Endothelial cell of umbilical vein (primary cell): ENCODE results near the gene ADARB2. TPM values are rescaled to one million over a fixed set of nuclear protein-coding genes. Genes with fewer than 3 reads are reported as not detected.

Source experiments
- BruUV-seq: library from RNA; stranded (reverse); fragments of 400-500 nt; replicated peaks from 2 replicates; lab custom pipeline; 2021; lab: Mats Ljungman, UMichigan
- CTCF ChIA-PET: fragments of 300-600, 350-600 bp; sonication (Branson Sonifier 250); formaldehyde crosslinking; loops from one replicate; lab custom pipeline; 2021; ENCODE audit warnings: antibody characterized with exemption, inconsistent platforms; lab: Charles Lee
- POLR2A ChIA-PET: fragments of 300-600, 350-600 bp; sonication (Branson Sonifier 250); formaldehyde crosslinking; loops from one replicate; lab custom pipeline; 2021; ENCODE audit warnings: antibody characterized with exemption, inconsistent platforms; lab: Charles Lee
- DNase-seq: peaks from one replicate; pipeline ENCODE4 v3.0.0-alpha.2; 2011; ENCODE audit warnings: low read depth, low spot score
- FAIRE-seq: peaks from 2 replicates; lab custom pipeline; 2011; peaks lifted over from hg19 to GRCh38; lab: Jason Lieb, UNC
- H2AFZ ChIP-seq: 2 replicates; pipeline ENCODE4 v1.6.0; 2012; ENCODE audit warnings: low read depth, low read length, control low read depth, inconsistent platforms
- H3K27ac ChIP-seq: 2 replicates; pipeline ENCODE4 v1.5.1; 2011; ENCODE audit warnings: low read depth, mild to moderate bottlenecking, control low read depth, low read length, moderate library complexity; ENCODE audit not compliant: insufficient read depth
- H3K27me3 ChIP-seq, 2 experiments: 2 replicates each; pipeline versions ENCODE4 v1.6.0 to v1.6.1; 2011; ENCODE audit warnings: low read length in 2 of 2, mixed read lengths in 1 of 2; ENCODE audit not compliant: control insufficient read depth in 2 of 2, insufficient read depth in 2 of 2
- H3K36me3 ChIP-seq, 2 experiments: 2 replicates in 1 of 2; 3 replicates in 1 of 2; pipeline ENCODE4 v1.5.1; 2011; ENCODE audit warnings: low read length in 2 of 2, mild to moderate bottlenecking in 1 of 2, moderate library complexity in 1 of 2; ENCODE audit not compliant: control insufficient read depth in 2 of 2, insufficient read depth in 2 of 2; ENCODE audit errors: extremely low read depth in 1 of 2
- H3K4me1 ChIP-seq: 3 replicates; pipeline ENCODE4 v1.5.1; 2011; ENCODE audit warnings: mild to moderate bottlenecking, low read length; ENCODE audit not compliant: control insufficient read depth, insufficient read depth; ENCODE audit errors: extremely low read depth
- H3K4me2 ChIP-seq: 2 replicates; pipeline ENCODE4 v1.6.1; 2011; ENCODE audit warnings: low read length, control low read depth, mixed read lengths; ENCODE audit not compliant: insufficient read depth
- H3K4me3 ChIP-seq, 3 experiments: fragments of 200-600 bp in 1 of 3; sonication (generic), shearing (Covaris generic) in 1 of 3; replicated peaks in 1 of 3; 2 replicates each; pipeline ENCODE4 v1.5.1; 2011 to 2016; ENCODE audit warnings: control low read depth in 3 of 3, low read length in 3 of 3, mild to moderate bottlenecking in 2 of 3, inconsistent platforms in 1 of 3, low read depth in 1 of 3, moderate library complexity in 1 of 3; ENCODE audit not compliant: insufficient read depth in 1 of 3
- H3K79me2 ChIP-seq: 2 replicates; pipeline ENCODE4 v1.6.0; 2012; ENCODE audit warnings: low read length, inconsistent platforms; ENCODE audit not compliant: control insufficient read depth, insufficient read depth
- H3K9ac ChIP-seq: replicated peaks from 2 replicates; pipeline ENCODE3; 2011; ENCODE audit warnings: low read length, control low read depth; ENCODE audit not compliant: insufficient read depth; ENCODE audit errors: extremely low read depth
- H3K9me1 ChIP-seq: replicated peaks from 3 replicates; pipeline ENCODE4 v1.6.0; 2011; ENCODE audit warnings: mild to moderate bottlenecking, low read length; ENCODE audit not compliant: control insufficient read depth, insufficient read depth; ENCODE audit errors: extremely low read depth
- H3K9me3 ChIP-seq: replicated peaks from 2 replicates; pipeline ENCODE4 v1.5.1; 2012; ENCODE audit warnings: low read length, inconsistent platforms; ENCODE audit not compliant: control insufficient read depth, insufficient read depth
- H4K20me1 ChIP-seq: replicated peaks from 2 replicates; pipeline ENCODE3; 2011; ENCODE audit warnings: mild to moderate bottlenecking, low read length; ENCODE audit not compliant: control insufficient read depth, insufficient read depth; ENCODE audit errors: extremely low read depth
- EZH2 ChIP-seq: IDR thresholded peaks from 2 replicates; pipeline ENCODE4 v1.6.1; 2012; ENCODE audit warnings: borderline replicate concordance, low read depth, mild to moderate bottlenecking, moderate library complexity, low read length, inconsistent platforms; ENCODE audit not compliant: severe bottlenecking
- FOS ChIP-seq: IDR thresholded peaks from 2 replicates; pipeline ENCODE4 v1.6.1; 2011; ENCODE audit warnings: mild to moderate bottlenecking, low read length, moderate library complexity, borderline replicate concordance; ENCODE audit not compliant: insufficient read depth
- GATA2 ChIP-seq: IDR thresholded peaks from 2 replicates; pipeline ENCODE4 v1.7.0; 2011; ENCODE audit warnings: low read depth, mild to moderate bottlenecking, moderate library complexity, mixed read lengths, low read length; ENCODE audit not compliant: insufficient read length, insufficient read depth
- JUN ChIP-seq: IDR thresholded peaks from 2 replicates; pipeline ENCODE4 v1.6.1; 2011; ENCODE audit warnings: borderline replicate concordance, low read depth; ENCODE audit not compliant: insufficient read length, insufficient read depth
- POLR2A ChIP-seq: IDR thresholded peaks from 2 replicates; pipeline ENCODE4 v1.6.1; 2012; ENCODE audit warnings: low read depth, mild to moderate bottlenecking, control low read depth, low read length
- dilution Hi-C: fragments of 300-500 bp; cut with MboI; formaldehyde crosslinking; loops from one replicate; pipeline ENCODE4 v1.15.0; 2019; ENCODE audit warnings: low sequenced_read_pairs; ENCODE audit not compliant: extremely low pct_ligation_motif_present
- intact Hi-C: fragments of 100-400 bp; cut with micrococcal nuclease; formaldehyde crosslinking; loops from one replicate; pipeline ENCODE4 v1.10.0; 2022
- polyA plus RNA-seq, 4 experiments: library from polyadenylated mRNA; depleted of rRNA in 3 of 4; stranded (reverse) in 3 of 4; unstranded in 1 of 4; fragments of >200 nt; gene quantifications; 2 replicates each; pipeline versions ENCODE4 v1.2.1 to v1.2.3, GENCODE V29; 2011 to 2012; ENCODE audit warnings: missing spikeins in 1 of 4
- total RNA-seq: library from RNA; stranded (reverse); gene quantifications from 2 replicates; pipeline ENCODE4 v1.2.3, GENCODE V29; 2021
- TF ChIP-seq, protein P1 (sequence below), 2 donors: IDR thresholded peaks; 1 replicate in 1 of 2; 2 replicates in 1 of 2; pipeline ENCODE4 v1.5.1; 2011; ENCODE audit warnings: low read length in 2 of 2, mild to moderate bottlenecking in 2 of 2, moderate library complexity in 2 of 2, control low read depth in 1 of 2, inconsistent platforms in 1 of 2, low read depth in 1 of 2; ENCODE audit not compliant: insufficient read depth in 1 of 2; ENCODE audit errors: extremely low read depth in 1 of 2

Gene ADARB2
- total and polyA plus RNA-seq, 2 donors (not counting 3 experiments of a cell fraction or from before 2014, with no cell fraction given), result not detected

DNA sequence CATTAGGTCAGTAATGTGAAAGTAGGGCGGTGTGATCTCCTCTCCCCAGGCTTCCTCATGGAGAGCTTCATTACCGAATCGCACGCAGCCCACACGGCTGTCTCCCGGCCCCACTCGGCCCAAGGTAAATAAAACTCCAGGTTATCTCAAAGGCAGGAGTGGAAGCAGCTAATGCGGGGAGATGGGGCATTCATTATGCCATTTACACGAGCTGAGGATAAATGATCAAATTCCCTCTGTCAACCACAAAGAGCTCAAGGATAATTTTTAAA is 93.5 kb downstream of the ADARB2 start:
- Histone ChIP-seq H3K36me3 (no peaks in the 10 kb centered on the region), H3K4me2 (no peak overlapping the region), H3K4me1 (no peaks in the 10 kb centered on the region), H3K27me3 (no peaks in the 10 kb centered on the region), H2AFZ (no peak overlapping the region), H4K20me1 (no peaks in the 10 kb centered on the region), H3K79me2 (no peaks in the 10 kb centered on the region), H3K9me3 (peaks cover 9% of the 10 kb centered on the region), H3K4me3 (no peak overlapping the region), H3K9me1 (no peaks in the 10 kb centered on the region), H3K9ac (no peak overlapping the region), H3K27ac (no peak overlapping the region)
- CTCF ChIA-PET, result no interaction called here
- no peak for FAIRE-seq
- no peak for TF ChIP-seq FOS
- no peak for TF ChIP-seq JUN
- TF ChIP-seq GATA2, result no peak
- TF ChIP-seq, protein P1, sequence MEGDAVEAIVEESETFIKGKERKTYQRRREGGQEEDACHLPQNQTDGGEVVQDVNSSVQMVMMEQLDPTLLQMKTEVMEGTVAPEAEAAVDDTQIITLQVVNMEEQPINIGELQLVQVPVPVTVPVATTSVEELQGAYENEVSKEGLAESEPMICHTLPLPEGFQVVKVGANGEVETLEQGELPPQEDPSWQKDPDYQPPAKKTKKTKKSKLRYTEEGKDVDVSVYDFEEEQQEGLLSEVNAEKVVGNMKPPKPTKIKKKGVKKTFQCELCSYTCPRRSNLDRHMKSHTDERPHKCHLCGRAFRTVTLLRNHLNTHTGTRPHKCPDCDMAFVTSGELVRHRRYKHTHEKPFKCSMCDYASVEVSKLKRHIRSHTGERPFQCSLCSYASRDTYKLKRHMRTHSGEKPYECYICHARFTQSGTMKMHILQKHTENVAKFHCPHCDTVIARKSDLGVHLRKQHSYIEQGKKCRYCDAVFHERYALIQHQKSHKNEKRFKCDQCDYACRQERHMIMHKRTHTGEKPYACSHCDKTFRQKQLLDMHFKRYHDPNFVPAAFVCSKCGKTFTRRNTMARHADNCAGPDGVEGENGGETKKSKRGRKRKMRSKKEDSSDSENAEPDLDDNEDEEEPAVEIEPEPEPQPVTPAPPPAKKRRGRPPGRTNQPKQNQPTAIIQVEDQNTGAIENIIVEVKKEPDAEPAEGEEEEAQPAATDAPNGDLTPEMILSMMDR (IDR thresholded peaks at IDR 0.05; ENCODE audit: extremely low read depth in 1 of 2, insufficient read depth in 1 of 2, low read depth in 1 of 2, low read length in 2 of 2), result no peak
- TF ChIP-seq POLR2A, result no peak
- TF ChIP-seq EZH2, result no peak
- dilution Hi-C loops, result no loop called here
- no peak for DNase-seq
- POLR2A ChIA-PET, result no interaction called here
- no TSS peak for BruUV-seq
- intact Hi-C loops, result no loop called here
